Pericardium fibroblast (primary cell): Measurements from ENCODE around the gene AHCY. TPM values are rescaled to one million over a fixed set of nuclear protein-coding genes. Genes with fewer than 3 reads are reported as not detected.

ENCODE experiments used
- total RNA-seq: library from RNA; depleted of rRNA; stranded (reverse); fragments of >200 nt; gene quantifications from 2 replicates; pipeline ENCODE4 v1.2.3, GENCODE V29; 2015

AHCY gene
- total RNA-seq = 121 and 122 TPM in 2 replicates

GRCh38 chr20:34302723-34303533 is at the start of gene AHCY:
AHCY (minus strand) TSS chr20:34303355; CDS start chr20:34303270, 85 bp downstream.

DNA sequence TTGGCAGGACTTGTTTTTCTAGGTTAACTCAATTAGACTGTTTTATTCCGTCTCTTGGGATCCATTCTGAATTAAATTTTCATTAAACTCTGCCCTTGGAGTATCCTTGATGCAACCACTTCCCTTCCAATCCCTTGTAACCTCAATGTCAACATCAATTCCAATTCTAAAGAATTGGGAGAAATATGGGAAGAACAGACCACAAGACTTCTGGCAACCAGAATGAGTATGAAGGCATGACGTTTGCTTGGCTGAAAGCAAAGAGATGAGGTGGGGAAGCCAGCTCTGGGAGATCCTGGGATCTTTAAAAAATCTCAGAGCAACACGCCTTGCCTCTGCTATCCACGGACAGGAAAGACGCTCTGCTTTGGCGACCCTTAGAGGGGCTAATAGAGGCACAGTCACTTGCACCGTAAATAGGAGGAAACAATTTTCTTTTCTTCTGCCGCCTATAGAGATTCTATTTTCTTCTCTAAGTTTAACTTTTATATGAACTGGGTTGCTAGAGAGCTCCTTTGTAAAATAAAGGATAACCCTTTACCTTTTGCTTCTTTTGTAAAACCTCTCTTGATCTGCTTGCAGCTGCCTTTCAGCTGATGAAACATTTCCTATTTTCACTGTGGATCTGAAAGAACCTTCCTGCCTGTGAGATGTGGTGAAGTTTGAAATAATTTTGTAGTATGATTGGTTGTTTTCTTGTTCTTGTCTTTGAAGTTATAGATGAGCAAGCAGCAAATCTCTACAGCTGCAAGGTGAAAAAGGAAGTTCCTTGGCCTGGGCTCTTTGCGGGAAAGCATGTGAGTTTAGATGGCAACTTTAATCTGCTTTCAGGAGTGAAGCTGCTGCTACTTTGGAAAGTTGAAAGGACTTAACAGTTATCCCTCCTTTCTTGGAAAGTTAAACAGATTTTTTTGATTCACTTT is 62.2 kb downstream of the AHCY start, which contains the start of gene ASIP:
ASIP (plus strand) TSS at position 731 of the 923 bp plus-strand sequence. CDS start 18,952 bp downstream, outside the sequence.

Other genes with a start within 250 kb of the AHCY start
- 102 and 116 TPM in 2 replicates for gene EIF2S2, start 191.1 kb downstream of the AHCY start, total RNA-seq
- gene ASIP, start 61.9 kb downstream of the AHCY start, total RNA-seq = not detected in 2 replicates
- 29.2 and 32.8 TPM in 2 replicates for gene ITCH, start 59.9 kb upstream of the AHCY start, total RNA-seq
- 105 and 133 TPM in 2 replicates for gene DYNLRB1, start 213.1 kb upstream of the AHCY start, total RNA-seq